Mammary epithelial cell (primary cell): ENCODE results near the gene ZFAND3.

Experiments
- CTCF ChIP-seq, 2 donors: IDR thresholded peaks in 1 of 2; conservative IDR thresholded peaks in 1 of 2; 2 replicates each; pipeline ENCODE4 v1.5.1; 2011 to 2012; ENCODE audit warnings: inconsistent platforms in 2 of 2, low read length in 2 of 2, mild to moderate bottlenecking in 2 of 2, control low read depth in 1 of 2, low read depth in 1 of 2; ENCODE audit not compliant: insufficient read depth in 1 of 2; ENCODE audit errors: extremely low read depth in 1 of 2
- EZH2 ChIP-seq: IDR thresholded peaks from 2 replicates; pipeline ENCODE4 v1.6.1; 2012; ENCODE audit warnings: low read length, inconsistent platforms, borderline replicate concordance

DNA sequence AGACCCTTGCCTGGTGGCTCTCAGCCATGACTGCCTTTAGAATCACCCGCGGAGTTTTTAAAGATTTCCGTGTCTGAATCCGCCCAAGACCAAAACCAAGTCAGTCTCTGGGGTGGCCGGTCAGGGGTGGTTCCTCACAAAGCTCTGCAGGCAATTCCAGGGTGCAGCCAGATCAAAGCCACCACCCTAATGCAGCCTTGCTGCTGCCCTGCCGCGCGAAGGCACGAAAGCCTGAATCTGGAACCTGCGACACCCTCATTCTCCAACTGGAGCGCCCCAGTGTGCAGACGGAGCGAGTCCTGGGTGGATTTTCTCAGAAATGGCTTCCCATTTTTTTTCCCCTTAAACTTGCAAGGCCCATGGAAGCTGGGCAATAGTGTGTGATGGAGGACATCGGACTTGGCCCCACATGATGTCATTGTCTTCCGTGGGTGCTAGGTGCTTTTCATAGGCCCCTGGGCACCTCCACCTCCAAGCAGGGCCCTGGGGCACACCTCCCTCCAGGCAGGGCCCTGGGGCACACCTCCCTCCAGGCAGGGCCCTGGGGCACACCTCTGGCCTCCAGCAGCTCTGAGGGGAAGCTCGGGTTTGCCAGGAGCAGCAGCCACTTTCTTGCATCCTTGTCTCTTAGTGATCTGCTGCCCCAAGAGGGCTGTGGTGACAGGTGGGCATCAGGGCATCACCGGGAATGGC is 343.1 kb downstream of the ZFAND3 start:
- no peak for TF ChIP-seq CTCF (conservative IDR thresholded peaks at IDR 0.05 in 1 of 2, IDR thresholded peaks at IDR 0.05 in 1 of 2; ENCODE audit: extremely low read depth in 1 of 2, insufficient read depth in 1 of 2, low read depth in 1 of 2, low read length in 2 of 2)
- TF ChIP-seq EZH2 = no peak
